Retinal pigment epithelial cell (primary cell): ENCODE results near the gene ZNF107.

Experiments used
- DNase-seq: peaks from one replicate; pipeline ENCODE4 v3.0.0-alpha.2; 2010; ENCODE audit warnings: low read depth
- H3K4me3 ChIP-seq: 2 replicates; pipeline ENCODE4 v1.5.1; 2011; ENCODE audit warnings: mild to moderate bottlenecking, low read length, control low read depth, moderate library complexity
- TF ChIP-seq, protein P1 (sequence below): conservative IDR thresholded peaks from 2 replicates; pipeline ENCODE4 v1.5.1; 2011; ENCODE audit warnings: low read depth, low read length, control low read depth, inconsistent platforms

ZNF107 gene

GRCh38 chr7:64636386-64636785, 29.5 kb upstream of the ZNF107 start:
- DNase-seq = no peak
- H3K4me3 ChIP-seq = no peak overlapping the region
- TF ChIP-seq, protein P1, sequence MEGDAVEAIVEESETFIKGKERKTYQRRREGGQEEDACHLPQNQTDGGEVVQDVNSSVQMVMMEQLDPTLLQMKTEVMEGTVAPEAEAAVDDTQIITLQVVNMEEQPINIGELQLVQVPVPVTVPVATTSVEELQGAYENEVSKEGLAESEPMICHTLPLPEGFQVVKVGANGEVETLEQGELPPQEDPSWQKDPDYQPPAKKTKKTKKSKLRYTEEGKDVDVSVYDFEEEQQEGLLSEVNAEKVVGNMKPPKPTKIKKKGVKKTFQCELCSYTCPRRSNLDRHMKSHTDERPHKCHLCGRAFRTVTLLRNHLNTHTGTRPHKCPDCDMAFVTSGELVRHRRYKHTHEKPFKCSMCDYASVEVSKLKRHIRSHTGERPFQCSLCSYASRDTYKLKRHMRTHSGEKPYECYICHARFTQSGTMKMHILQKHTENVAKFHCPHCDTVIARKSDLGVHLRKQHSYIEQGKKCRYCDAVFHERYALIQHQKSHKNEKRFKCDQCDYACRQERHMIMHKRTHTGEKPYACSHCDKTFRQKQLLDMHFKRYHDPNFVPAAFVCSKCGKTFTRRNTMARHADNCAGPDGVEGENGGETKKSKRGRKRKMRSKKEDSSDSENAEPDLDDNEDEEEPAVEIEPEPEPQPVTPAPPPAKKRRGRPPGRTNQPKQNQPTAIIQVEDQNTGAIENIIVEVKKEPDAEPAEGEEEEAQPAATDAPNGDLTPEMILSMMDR = peak; percentile 9

DNA sequence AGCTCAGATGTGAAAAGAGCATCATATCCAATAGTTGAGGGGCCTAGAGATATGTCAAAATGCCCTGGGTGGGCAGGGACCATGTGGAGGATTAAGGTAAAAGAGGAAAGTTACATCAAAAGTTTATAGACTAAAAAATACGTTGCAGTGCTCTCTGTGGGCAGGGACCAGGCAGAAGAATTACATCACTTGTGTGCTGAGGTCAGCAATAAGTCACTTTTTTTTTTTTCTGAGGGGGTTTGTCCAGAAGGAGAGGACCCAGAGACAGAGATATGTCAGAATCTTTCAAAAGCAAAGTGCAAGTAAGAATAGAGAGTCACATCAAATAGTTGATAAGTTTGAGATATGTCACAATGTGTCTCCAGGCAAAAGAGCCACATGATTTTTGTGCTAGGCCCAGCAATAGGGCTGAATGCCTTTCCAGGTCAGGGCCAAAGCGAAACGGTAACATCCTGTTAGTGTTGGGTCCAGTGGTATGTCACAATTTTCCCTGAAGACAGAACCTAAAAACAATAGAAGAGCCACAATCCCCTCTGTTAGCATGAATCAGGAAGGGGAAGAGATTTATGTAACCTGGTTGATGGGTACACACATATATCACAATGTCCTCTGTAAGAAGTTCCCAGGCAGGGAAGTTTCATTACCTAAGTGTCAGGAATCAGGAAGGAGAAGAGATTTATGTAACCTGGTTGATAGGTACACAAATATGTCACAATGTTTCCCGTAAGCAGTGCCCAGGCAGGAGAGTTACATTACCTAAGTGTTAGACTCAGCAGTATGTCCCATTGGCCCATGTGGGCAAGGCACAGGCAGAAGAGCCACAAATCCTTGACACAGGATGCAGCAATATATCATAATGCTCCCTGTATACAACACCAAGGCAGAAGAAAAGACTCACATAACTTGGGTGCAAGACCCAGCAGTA, 28.1 kb upstream of the ZNF107 start:
- H3K4me3 ChIP-seq = no peak overlapping the region
- TF ChIP-seq, protein P1 = no peak
- no peak for DNase-seq

DNA sequence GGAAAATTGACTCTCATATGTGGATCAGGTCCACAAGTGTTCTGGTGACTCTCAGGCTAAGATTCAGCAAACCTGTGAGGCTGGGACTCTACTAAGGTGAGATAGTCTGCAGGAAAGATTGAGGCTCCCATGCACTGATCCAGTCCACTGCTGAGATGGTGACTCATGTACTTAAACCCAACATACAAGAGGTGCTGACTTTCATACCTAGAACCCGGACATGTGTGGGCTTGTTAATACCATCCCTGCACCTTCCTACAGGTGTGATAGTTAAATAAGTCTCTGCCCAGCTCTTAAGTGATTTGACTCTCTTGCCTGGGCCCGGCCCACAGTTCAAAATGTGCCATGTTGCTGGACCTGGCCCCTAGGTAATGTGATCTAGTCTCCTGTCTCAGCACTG, 27.1 kb upstream of the ZNF107 start:
- no peak for DNase-seq
- TF ChIP-seq, protein P1 = no peak
- H3K4me3 ChIP-seq = no peak overlapping the region

- DNase-seq = no peak
- TF ChIP-seq, protein P1 = no peak
- H3K4me3 ChIP-seq = no peak overlapping the region
Observed at GRCh38 chr7:64639267-64640001, 26.5 kb upstream of the ZNF107 start.

GRCh38 chr7:64640504-64640903, 25.4 kb upstream of the ZNF107 start:
- TF ChIP-seq, protein P1 = no peak
- no peak for DNase-seq

GRCh38 chr7:64642046-64642445, 23.9 kb upstream of the ZNF107 start:
- TF ChIP-seq, protein P1 = no peak
- no peak overlapping the region for H3K4me3 ChIP-seq
- no peak for DNase-seq

More at GRCh38 chr7:64640504-64640903, 25.4 kb upstream of the ZNF107 start:
- H3K4me3 ChIP-seq = no peak overlapping the region
